GM21529 (cell line): ENCODE measurements around the gene PIK3C2G.
"Not testable (repeated sequence)": the region's sequence is repeated elsewhere in the genome, so short reads cannot be mapped to it uniquely, and the experiment has no call there.

Experiments
- ATAC-seq: cut with Tn5 transposase; IDR thresholded peaks from one replicate; pipeline ENCODE4 v1.9.1; 2021; ENCODE audit not compliant: unreplicated experiment

PIK3C2G gene

DNA sequence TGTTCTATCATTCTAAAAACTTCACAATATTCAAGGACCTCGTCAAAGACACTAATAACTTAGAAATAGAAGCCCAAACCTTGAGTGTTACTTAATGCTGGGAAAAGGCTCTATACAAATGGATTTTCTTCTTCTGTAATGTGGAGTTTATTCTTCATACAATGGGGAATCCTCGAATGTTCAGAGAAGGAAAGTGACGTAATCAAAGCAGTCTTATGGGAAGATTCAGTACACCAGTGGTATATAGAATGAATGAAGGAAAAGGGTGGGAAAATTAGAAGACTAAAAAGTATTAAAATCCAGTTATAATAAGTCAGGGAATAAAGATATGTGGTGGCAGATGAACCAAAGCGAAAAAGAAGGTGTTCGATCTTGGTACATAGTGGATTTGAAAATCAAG is 370.0 kb downstream of the PIK3C2G start:
- no peak for ATAC-seq

DNA sequence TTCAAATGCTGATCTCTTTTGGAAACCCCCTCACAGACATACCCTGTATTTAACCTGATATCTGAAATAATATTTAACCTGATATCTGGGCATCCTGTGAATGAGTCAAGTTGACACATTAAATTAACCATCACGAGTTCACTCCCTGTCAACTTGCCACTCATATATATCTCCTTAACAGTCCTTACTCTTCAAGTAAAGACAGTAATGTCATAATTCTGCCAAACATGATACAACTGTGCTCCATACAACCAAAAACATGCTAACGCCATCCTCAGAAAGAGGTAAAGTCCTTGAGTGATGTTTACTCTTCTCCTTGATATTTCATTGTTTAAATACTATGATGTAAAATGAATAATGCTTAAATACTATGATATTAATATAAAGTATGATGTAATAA is 371.5 kb downstream of the PIK3C2G start:
- no peak for ATAC-seq

DNA sequence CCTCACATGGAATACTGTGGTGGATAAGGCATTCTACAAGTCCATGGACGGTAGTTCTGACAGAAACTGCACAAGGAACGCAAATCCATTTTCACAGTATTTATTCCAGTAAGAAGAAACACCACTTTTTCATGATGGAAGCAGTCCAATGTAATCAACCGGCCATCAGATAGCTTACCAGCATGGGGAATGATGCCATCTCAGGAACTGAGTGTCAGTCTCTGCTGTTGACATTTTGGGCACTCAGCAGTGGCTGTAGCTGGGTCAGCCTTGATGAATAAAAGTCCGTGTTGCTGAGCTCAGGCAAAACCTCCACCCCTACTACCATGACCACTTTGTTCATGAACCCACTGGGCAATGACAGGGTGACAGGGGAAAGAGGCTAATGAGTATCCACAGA is 373.1 kb downstream of the PIK3C2G start:
- ATAC-seq = no peak

DNA sequence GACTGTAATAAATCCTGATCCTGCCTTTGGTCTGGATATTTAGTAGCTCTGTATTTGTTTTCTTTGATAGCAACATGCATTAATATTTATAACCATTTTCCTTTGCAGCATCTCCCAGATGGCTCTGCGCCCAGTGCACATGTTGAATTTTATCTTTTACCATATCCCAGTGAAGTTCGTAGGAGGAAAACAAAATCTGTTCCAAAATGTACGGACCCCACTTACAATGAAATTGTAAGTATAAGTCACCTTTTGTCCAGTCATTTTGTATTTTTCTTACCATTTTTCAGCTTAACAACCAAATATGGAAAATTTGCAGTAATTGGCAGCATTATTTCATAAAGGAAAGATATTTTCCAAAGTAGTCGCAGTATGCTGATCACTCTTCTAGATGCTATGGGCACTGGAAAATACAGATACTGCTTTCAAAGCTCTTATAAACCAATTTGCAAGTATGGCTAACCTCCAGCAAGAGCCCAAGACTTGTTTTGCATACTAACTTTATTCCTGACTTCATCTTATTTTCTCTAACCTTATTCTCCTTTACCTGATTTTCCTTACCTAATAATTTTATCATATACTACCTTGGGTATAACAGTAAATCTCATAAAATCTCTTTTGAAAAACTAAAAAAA is 379.1 kb downstream of the PIK3C2G start:
- no peak for ATAC-seq

DNA sequence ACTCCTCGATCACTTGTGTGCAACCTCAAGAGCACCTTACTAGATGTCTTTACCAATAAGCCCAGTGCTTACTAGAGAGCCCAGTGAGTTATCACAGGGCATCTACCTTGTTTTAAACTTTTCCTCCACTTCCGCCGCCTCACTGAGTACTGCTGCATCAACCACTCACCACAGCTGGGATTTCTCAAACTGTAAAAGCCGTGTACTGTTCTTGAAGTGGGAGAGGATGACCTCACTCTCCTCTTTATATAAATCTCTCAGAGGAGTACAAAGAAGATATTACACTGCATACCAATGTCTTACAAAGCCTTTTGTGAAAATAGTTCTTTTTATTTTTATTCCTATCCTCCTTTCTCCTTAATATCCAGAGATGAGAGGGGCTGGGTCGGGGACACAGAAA is 382.4 kb downstream of the PIK3C2G start:
- no peak for ATAC-seq

DNA sequence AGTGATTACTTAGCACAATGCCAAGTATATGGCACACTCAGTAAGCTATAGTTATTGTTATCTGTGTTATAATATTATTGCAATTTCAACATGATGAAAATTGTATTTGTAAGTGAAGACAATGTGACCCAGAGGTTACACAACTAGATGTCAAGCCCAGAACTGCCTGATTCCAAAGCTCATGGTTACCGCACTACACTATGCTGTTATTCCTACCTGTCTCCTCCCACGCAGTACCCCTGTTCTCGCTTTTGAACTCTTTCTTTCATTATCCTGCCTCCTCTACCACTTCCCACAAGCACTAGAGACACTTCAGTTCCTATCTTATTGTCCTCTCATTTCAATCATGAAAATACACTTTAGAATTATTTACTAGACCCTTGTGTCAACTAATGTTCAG is 383.2 kb downstream of the PIK3C2G start:
- ATAC-seq = no peak

DNA sequence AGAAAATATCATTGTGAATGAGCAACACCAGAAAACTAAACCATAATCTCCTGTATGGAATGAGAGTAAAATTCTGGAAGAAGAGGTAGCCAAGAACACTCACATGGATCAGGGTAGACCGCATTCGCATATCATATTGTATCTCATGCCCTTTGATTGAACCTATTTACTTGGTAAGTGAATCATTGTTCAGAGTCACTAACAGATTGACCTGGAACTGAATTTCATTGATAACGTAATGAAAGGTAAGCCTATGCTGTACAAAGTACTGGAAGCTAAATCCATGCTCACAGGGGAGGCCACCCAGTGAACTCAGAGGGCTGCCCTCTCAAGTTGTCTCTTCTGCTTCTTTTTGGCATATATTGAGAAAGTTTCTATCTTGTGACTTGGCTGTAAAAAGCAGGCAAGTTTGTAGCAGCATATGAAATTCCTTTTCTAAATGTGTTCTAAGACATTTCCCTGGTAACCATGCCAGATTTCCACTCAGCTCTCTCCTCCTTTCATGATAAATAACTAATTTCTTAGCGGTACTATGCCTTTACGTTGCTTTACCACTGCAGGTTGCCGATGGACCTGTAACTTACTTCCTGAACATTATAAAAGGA is 385.1 kb downstream of the PIK3C2G start:
- no peak for ATAC-seq

DNA sequence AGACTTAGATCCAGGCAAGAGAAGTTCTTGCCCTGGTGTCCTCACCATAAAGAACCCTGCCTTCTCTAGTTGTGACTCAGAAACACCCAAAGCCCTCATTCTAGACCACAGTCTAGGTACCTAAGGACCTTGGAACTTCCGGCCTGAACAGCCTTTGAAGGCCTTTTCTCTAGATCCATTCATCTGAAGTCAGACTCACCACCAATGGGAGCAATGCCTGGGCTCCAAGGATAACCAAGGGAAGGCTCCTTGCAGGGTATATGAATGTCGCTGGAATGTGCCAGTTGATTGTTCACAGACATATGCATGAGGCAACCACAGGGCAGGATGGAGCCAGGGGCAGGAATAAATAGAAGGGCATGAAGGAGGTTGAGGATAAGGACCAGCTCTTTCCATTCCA is 390.2 kb downstream of the PIK3C2G start:
- ATAC-seq = no peak

DNA sequence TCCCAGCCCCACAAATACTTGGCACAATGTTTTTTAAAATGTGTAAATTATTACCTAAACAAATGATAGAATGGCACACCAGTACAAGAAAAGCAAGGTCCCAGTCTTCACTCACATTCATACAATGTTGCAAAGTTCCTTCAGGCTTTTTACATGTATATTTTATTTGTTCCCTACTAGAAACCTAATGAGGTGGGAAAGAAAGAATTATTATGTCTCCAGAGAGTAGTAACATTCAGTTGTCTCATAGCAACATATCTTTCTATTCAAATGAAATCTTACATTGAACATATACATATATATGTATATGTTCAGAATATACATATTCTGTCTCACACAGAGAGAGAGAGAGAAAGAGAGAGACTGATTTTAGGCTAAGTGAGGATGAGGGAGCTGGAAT is 391.3 kb downstream of the PIK3C2G start:
- ATAC-seq = no peak

DNA sequence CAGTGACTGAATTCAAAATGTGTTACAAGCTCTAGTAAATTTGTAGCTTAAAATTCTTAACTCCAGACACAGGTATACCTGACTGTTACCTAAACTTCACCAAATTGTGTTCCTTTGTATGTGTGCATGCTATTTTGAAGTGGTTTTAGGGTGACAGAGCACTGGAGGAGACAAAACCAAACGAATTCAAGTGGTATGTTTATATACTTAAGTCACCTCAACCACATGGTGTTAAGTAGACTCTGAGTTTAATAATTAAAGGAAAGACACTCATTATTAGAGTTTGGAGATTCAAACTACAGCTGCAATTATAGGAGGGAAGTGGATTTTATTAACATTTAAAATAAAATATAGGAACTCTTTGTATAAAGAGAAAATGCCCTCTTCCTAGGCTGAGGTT is 392.1 kb downstream of the PIK3C2G start:
- no peak for ATAC-seq

DNA sequence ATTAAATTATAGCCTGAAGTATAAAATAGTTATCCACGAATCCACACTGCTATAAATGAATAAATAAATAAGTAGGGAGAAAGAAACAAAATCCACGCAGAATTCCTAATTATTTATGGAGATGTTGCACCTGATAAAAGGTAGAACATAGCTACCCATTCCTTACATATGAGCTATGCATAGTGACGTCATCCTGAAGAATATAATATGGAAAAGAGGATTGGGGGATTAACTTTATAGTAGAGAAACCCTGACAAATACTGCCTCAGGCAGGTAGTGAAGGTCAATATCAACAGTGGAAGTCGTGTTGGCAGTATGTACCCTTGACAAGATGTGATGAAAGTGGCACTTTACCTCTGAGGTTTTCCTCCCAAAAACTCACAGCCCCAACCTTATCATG is 394.0 kb downstream of the PIK3C2G start:
- ATAC-seq = no peak

DNA sequence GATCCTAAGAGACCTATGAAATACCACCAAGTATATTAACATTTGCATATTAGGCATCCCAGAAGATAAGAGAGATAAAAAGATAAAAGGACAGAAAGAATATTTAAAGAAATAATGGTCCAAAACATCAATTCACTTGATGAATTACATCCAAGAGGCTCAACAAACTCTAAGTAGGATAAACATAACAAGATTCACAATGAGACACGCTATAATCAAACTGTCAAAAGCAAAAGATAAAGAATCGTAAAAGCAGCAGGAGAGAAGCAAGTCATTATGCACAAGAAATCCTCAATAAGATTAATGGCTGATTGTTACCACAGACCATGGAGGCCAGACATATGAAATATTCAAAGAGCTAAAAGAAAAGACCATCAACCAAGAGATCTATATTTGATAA is 396.9 kb downstream of the PIK3C2G start:
- ATAC-seq = no peak

DNA sequence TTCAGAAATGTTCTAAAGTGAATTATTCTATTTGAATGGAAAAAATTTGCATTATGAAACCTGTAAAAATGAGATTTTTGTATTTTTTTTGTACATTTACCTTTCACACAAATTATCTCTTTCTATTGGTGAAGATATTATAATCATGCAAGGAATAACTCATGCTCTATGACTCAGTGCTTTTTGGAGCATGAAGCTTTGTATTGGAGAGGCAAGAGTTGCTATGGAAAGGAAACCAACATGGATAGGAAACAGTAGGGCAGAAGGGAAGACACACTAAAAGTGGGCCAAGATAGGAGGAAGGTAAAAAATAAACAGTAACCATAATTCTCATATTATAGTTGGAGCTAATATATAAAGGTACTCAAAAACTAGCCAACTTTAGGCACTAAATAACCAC is 397.5 kb downstream of the PIK3C2G start:
- ATAC-seq = no peak

DNA sequence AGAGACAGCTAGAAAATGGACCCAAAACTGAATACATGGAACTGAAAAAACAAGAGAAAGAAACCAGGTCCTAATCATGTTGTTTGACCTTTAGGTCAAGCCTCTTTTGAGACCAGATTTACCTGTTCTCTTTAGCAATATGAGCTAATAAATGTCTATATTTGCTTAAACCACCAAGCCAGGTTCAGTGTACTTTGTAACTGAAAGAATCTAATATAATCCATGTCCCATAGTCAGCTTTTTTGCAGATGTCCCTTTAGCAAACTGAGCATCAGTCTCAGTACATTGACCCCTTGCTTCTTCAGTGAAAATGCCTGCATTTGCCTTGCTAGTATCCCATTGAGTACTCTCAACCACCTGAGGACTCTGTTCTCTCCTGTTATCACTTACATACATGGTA is 414.8 kb downstream of the PIK3C2G start:
- ATAC-seq = no peak

DNA sequence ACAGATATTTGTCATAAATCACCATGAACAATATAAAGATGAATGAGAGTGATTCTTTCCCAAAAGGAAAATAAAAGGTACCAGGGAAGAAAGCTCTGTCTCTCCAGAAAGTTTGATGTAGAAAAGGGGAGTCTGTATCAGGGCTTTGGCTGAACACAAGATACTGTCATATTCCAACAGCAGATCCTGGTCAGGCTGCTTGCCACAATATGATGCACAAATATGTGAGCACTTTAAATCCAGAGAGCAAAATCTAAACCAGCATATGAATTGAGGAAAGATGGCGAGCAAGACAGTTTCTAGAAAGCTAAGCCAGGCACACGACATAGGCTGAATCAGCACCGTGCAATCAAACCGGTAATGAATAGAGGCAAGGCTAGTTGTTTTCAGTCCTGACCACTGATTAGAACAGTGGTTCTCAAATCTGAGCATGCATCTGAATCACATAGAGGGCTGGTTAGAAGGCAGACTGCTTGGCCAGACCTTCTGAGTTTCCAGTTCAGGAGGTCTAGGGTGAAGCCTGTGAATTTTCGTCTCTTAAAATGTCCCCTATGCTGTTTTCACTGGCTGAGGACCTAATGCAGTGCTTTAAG is 415.8 kb downstream of the PIK3C2G start:
- ATAC-seq = no peak

DNA sequence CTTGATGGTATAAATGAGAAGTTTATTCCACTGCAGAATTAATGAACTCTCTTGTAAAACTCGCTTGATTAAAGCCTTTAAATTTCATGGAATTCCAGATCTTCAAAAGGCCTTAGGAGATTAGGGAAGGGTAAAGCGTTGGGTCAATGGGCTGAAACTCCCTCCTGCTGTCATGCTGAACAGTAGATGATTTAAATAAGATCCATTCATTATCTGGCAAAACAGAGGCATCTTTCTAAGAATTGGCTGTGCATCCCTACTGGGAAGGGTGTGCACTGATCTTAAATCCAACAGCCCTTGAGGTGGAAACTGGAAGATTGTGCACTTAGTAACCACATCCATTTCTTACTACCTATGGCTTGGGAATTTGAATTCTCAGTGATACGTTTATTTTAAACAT is 420.5 kb downstream of the PIK3C2G start:
- no peak for ATAC-seq

DNA sequence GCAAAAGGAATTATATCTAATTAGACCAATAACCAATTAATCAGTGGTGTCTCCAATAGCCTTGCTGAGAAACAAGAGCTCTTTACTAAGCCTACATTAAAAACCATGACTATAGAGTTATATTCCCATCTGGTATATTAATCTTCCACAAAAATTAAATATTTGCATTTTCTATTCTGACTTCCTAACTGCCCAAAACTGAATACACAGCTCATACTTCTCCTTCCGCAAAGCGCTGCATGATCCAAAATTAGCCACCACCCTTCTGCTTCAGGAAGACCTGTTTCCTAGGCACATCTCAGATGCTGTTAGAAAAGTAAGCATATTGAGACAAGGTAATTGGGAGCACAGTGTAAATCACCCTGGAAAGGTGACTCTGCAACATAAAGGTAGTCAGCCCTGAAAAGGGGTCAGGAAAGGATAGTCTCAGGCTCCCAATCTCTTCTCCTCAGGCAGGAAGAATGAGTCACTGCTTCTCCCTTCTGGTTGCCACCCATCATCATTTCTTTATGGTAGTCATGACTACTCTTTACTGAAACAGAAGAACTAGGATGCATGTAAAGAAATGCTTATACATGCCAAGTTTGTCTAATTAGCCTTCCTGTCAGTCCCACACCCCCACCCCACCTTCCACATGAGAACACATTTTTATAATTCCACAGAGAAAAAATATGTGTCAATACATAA is 422.2 kb downstream of the PIK3C2G start:
- no peak for ATAC-seq

DNA sequence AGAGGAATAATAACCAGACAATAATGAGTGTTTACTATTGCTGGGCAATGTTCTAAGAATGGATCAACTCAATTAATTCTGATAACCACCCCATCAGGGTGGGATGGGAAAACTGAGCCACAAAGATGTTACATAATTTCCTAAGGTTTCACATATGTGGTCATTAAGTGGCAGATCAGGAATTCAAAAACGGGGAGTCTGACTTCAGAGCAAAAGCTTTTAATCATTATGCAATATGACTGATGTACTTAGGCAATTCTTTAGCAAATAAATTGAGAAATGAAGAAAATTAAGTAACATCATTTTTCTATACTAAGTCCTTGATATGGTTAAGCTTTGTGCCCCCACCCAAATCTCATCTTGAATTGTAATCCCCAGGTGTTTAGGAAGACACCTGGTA is 423.1 kb downstream of the PIK3C2G start:
- ATAC-seq = no peak

DNA sequence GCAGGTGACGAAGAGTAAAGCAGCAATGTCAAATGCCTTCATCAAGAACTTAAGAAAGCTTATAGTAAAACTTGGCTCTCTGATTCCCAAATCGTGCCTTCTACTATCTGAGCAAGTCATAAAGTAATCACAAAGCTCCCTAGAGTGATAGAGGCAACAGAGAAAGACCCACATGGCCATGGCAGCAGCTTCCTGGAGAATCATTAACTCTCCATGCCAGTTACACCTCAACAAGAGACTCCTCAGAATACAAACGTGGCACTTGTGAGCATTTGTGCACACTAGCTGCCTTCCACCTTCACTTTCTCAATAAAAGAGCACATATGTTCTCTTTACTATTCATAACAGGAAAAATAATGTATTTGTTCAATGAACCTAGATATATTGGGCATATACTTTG is 428.5 kb downstream of the PIK3C2G start:
- no peak for ATAC-seq

DNA sequence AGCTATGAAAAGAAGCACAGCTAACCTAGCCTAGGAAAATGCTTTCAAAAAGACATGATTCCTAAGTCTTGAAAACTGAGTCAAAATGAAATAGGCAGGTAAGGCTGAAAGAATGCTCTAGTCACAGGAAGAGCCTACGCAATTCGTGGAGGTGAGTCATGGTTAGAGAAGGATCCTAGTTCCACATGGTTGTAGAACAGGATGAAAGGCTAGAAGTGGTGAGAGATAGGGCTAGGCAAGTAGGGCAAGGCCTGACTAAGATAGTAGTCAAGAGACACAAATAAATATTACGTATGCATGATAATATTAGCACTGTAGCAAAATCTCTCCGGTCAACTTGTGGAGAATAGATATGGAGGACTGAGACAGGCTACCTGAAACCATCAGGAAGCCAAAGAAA is 429.3 kb downstream of the PIK3C2G start:
- ATAC-seq = no peak

DNA sequence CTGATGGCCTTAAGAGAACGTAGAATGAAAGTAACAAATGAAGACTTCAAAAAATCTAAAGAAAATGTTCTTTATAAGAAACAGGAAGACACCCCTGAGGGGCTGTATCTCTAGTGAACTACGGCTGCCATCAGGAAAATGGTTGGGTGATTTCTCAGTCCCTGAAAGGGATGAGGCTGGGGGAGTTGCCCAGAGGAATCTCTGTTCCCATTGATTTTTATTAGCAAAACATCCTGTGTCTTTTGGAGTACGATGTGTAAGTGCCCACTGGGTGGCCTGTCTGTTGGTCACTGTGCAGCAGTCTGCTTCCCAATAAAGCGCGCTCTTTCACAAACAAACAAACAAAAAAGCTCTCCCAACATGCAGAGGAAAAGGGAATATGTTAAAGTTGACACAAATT is 432.7 kb downstream of the PIK3C2G start:
- not testable (repeated sequence) for ATAC-seq

DNA sequence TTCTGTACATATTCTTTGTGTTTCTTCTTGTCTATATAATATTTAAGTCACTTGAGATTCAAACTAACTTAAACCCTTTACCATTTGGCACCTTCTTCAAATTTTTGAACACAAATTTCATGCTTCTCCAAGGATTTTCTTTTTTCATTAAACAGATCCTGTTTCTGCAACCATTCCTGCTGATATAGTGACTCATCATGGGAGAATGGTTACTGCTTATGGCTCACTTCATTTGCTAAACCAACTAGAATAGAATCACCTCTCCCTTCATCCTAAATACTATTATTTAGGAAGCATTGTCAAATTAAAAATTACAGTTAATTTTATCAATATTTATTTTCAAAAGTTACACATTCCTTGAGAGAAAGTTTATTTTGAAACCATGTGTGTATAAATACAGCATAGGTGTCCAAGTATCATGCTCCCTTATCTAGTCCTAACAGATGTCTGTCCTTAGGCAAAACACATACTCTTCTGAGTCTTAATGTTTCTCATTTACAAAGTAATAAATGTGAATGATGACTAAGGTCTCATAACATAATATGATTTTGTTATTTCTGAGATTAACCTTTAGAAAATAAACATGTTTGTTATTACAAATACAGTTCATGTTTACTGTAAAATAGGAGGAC is 435.8 kb downstream of the PIK3C2G start:
- no peak for ATAC-seq
